Keratinocyte (primary cell): Measurements from ENCODE around the gene ATG4B. TPM values are rescaled to one million over a fixed set of nuclear protein-coding genes. Genes with fewer than 3 reads are reported as not detected.

Experiments
- DNase-seq: peaks from one replicate; pipeline ENCODE4 v3.0.0-alpha.2; 2011; ENCODE audit warnings: low read depth, missing footprints, low spot score
- FAIRE-seq: peaks from 2 replicates; lab custom pipeline; 2011; peaks lifted over from hg19 to GRCh38; lab: Jason Lieb, UNC
- H2AFZ ChIP-seq: 2 replicates; pipeline ENCODE4 v1.6.0; 2012; ENCODE audit warnings: low read length, control low read depth, inconsistent platforms; ENCODE audit not compliant: control insufficient read depth
- H3K27ac ChIP-seq: 2 replicates; pipeline ENCODE4 v1.5.1; 2011; ENCODE audit warnings: low read length; ENCODE audit not compliant: control insufficient read depth, insufficient read depth
- H3K27me3 ChIP-seq: 3 replicates; pipeline ENCODE4 v1.6.0; 2011; ENCODE audit warnings: low read length; ENCODE audit not compliant: control insufficient read depth, insufficient read depth; ENCODE audit errors: extremely low read depth
- H3K36me3 ChIP-seq, 2 experiments: 2 replicates in 1 of 2; 3 replicates in 1 of 2; pipeline ENCODE4 v1.5.1; 2011; ENCODE audit warnings: low read length in 2 of 2, mild to moderate bottlenecking in 1 of 2; ENCODE audit not compliant: control insufficient read depth in 2 of 2, insufficient read depth in 2 of 2; ENCODE audit errors: extremely low read depth in 1 of 2
- H3K4me1 ChIP-seq: 3 replicates; pipeline ENCODE4 v1.5.1; 2011; ENCODE audit warnings: low read length; ENCODE audit not compliant: control insufficient read depth, insufficient read depth; ENCODE audit errors: extremely low read depth
- H3K4me2 ChIP-seq: 3 replicates; pipeline ENCODE4 v1.6.0; 2011; ENCODE audit warnings: low read depth, low read length; ENCODE audit not compliant: control insufficient read depth, insufficient read depth; ENCODE audit errors: extremely low read depth
- H3K4me3 ChIP-seq, 3 experiments: fragments of 200-600 bp in 1 of 3; sonication (generic) in 1 of 3; 2 replicates in 2 of 3; 3 replicates in 1 of 3; pipeline ENCODE4 v1.5.1; 2011 to 2016; ENCODE audit warnings: low read length in 3 of 3, mild to moderate bottlenecking in 3 of 3, control low read depth in 2 of 3, inconsistent platforms in 1 of 3, low read depth in 1 of 3, mixed read lengths in 1 of 3, mixed run types in 1 of 3, moderate library complexity in 1 of 3; ENCODE audit not compliant: control insufficient read depth in 2 of 3, insufficient read depth in 2 of 3; ENCODE audit errors: extremely low read depth in 1 of 3
- H3K79me2 ChIP-seq: 2 replicates; pipeline ENCODE4 v1.6.0; 2012; ENCODE audit warnings: low read length; ENCODE audit not compliant: control insufficient read depth, insufficient read depth
- H3K9ac ChIP-seq: 3 replicates; pipeline ENCODE4 v1.6.0; 2011; ENCODE audit warnings: low read length; ENCODE audit not compliant: control insufficient read depth, insufficient read depth; ENCODE audit errors: extremely low read depth
- H3K9me1 ChIP-seq: 3 replicates; pipeline ENCODE4 v1.6.0; 2011; ENCODE audit warnings: low read length; ENCODE audit not compliant: control insufficient read depth, insufficient read depth; ENCODE audit errors: extremely low read depth
- H3K9me3 ChIP-seq: 2 replicates; pipeline ENCODE4 v1.5.1; 2012; ENCODE audit warnings: low read depth, low read length; ENCODE audit not compliant: control insufficient read depth
- H4K20me1 ChIP-seq: 3 replicates; pipeline ENCODE4 v1.6.0; 2011; ENCODE audit warnings: low read length; ENCODE audit not compliant: control insufficient read depth, insufficient read depth; ENCODE audit errors: extremely low read depth
- EZH2 ChIP-seq: IDR thresholded peaks from one replicate; pipeline ENCODE4 v1.6.1; 2012; ENCODE audit warnings: inconsistent platforms, mild to moderate bottlenecking, low read length, moderate library complexity
- dilution Hi-C: fragments of 300-500 bp; cut with MboI; formaldehyde crosslinking; loops from one replicate; pipeline ENCODE4 v1.7.0; 2020; ENCODE audit warnings: low sequenced_read_pairs; ENCODE audit not compliant: extremely low pct_ligation_motif_present
- polyA plus RNA-seq, 5 experiments: library from polyadenylated mRNA; depleted of rRNA in 3 of 5; stranded (reverse) in 3 of 5; stranded (forward) in 1 of 5; unstranded in 1 of 5; fragments of >200 nt; gene quantifications; 1 replicate in 1 of 5; 2 replicates in 3 of 5; 3 replicates in 1 of 5; pipeline versions ENCODE4 v1.2.1 to v1.2.3, GENCODE V29; 2011 to 2012; ENCODE audit warnings: missing spikeins in 2 of 5, low read depth in 1 of 5, low replicate concordance in 1 of 5
- TF ChIP-seq, protein P1 (sequence below), 3 experiments: IDR thresholded peaks in 1 of 3; conservative IDR thresholded peaks in 1 of 3; optimal IDR thresholded peaks in 1 of 3; 2 replicates in 2 of 3; 3 replicates in 1 of 3; pipeline versions ENCODE3 to v1.5.1; 2011; ENCODE audit warnings: low read length in 3 of 3, mild to moderate bottlenecking in 3 of 3, moderate library complexity in 2 of 3, control low read depth in 1 of 3, inconsistent platforms in 1 of 3; ENCODE audit not compliant: insufficient read depth in 2 of 3; ENCODE audit errors: extremely low read depth in 1 of 3

The ATG4B gene
- polyA plus RNA-seq, 1 donor (not counting 4 experiments of a cell fraction or from before 2014, with no cell fraction given), result 69.0 TPM

DNA sequence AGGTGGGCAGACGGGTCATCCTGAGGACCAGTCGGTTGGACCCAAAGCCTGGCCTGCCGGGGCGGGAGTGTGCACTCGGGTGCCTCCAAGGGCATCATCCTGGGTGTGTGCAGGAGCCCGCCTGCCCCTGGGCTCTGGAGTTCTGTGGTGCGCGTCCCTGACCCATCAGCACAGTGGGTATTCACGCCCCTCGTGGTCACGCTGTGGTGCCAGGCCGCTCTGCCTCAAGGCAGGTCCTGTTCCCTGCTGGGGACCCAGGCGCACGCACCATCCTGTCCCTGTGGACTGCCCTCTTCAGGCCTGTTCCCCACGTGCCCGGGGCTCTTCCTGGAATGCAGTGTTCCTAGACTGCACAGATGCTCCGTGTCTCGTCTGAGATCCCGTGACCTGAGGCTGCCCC is 82.6 kb downstream of the ATG4B start:
- Histone ChIP-seq H2AFZ (no peak overlapping the region), H3K27me3 (no peaks in the 10 kb centered on the region), H3K27ac (no peak overlapping the region), H3K79me2 (no peaks in the 10 kb centered on the region), H3K4me3 (no peak overlapping the region), H3K9me1 (no peaks in the 10 kb centered on the region), H3K4me2 (no peak overlapping the region), H3K9me3 (no peaks in the 10 kb centered on the region), H3K36me3 (peaks cover 8 to 17% of the 10 kb centered on the region in 2 experiments), H3K9ac (no peak overlapping the region), H3K4me1 (no peaks in the 10 kb centered on the region), H4K20me1 (no peaks in the 10 kb centered on the region)
- TF ChIP-seq, protein P1, sequence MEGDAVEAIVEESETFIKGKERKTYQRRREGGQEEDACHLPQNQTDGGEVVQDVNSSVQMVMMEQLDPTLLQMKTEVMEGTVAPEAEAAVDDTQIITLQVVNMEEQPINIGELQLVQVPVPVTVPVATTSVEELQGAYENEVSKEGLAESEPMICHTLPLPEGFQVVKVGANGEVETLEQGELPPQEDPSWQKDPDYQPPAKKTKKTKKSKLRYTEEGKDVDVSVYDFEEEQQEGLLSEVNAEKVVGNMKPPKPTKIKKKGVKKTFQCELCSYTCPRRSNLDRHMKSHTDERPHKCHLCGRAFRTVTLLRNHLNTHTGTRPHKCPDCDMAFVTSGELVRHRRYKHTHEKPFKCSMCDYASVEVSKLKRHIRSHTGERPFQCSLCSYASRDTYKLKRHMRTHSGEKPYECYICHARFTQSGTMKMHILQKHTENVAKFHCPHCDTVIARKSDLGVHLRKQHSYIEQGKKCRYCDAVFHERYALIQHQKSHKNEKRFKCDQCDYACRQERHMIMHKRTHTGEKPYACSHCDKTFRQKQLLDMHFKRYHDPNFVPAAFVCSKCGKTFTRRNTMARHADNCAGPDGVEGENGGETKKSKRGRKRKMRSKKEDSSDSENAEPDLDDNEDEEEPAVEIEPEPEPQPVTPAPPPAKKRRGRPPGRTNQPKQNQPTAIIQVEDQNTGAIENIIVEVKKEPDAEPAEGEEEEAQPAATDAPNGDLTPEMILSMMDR (optimal IDR thresholded peaks at IDR 0.05 in 1 of 3, IDR thresholded peaks at IDR 0.05 in 1 of 3, conservative IDR thresholded peaks at IDR 0.05 in 1 of 3; ENCODE audit: extremely low read depth in 1 of 3, insufficient read depth in 2 of 3, low read length in 3 of 3), result no peak
- no peak for TF ChIP-seq EZH2
- DNase-seq (no peak), FAIRE-seq (no peak)
- dilution Hi-C loops, result no loop called here

DNA sequence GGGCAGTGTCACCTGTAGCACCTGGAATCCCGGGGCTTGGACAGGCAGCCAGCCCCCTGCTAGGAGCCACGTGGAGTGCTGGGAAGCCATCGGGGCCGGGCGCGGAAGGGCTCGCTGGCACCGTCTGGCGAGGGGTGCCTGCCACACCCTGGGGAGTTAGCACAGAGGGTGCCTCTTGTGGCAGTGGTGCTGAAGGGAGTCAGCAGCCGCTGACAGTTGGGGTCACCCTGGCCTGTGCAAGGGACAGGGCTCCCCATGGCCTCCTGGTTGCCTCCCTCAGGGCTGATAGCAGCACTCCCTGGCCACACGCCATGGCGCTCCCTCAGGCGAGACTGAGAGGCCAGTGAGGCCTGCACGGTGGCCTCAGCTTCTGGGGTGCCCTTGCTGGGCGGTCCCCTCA is 83.1 kb downstream of the ATG4B start:
- Histone ChIP-seq H3K27me3 (no peaks in the 10 kb centered on the region), H3K36me3 (peaks cover 8 to 17% of the 10 kb centered on the region in 2 experiments), H2AFZ (no peak overlapping the region), H3K9me1 (no peaks in the 10 kb centered on the region), H3K79me2 (no peaks in the 10 kb centered on the region), H3K4me3 (no peak overlapping the region), H3K4me2 (no peak overlapping the region), H4K20me1 (no peaks in the 10 kb centered on the region), H3K9ac (no peak overlapping the region), H3K9me3 (no peaks in the 10 kb centered on the region), H3K4me1 (no peaks in the 10 kb centered on the region), H3K27ac (no peak overlapping the region)
- DNase-seq (no peak), FAIRE-seq (no peak)
- dilution Hi-C loops, result no loop called here
- TF ChIP-seq, protein P1 (optimal IDR thresholded peaks at IDR 0.05 in 1 of 3, IDR thresholded peaks at IDR 0.05 in 1 of 3, conservative IDR thresholded peaks at IDR 0.05 in 1 of 3; ENCODE audit: extremely low read depth in 1 of 3, insufficient read depth in 2 of 3, low read length in 3 of 3), result no peak
- no peak for TF ChIP-seq EZH2
